B cell (primary cell): ENCODE results near the gene MT1B. TPM values are rescaled to one million over a fixed set of nuclear protein-coding genes. Genes with fewer than 3 reads are reported as not detected.

ENCODE experiments used
- ATAC-seq: fragments of 200-7000 bp; cut with Tn5 transposase; one replicate; pipeline ENCODE4 v1.10.0; 2021; ENCODE audit warnings: low read depth, mild to moderate bottlenecking, moderate number of reproducible peaks, moderate library complexity
- CTCF ChIA-PET: fragments of 350-600 bp; sonication (Branson Sonifier 250); formaldehyde crosslinking; loops from one replicate; lab custom pipeline; 2021; ENCODE audit warnings: antibody characterized with exemption, inconsistent platforms; lab: Charles Lee
- POLR2A ChIA-PET: fragments of 350-600 bp; sonication (Branson Sonifier 250); formaldehyde crosslinking; loops from one replicate; lab custom pipeline; 2021; ENCODE audit warnings: antibody characterized with exemption; lab: Charles Lee
- DNase-seq: peaks from one replicate; pipeline ENCODE4 v3.0.0; 2013
- H2AFZ ChIP-seq: 2 replicates; pipeline ENCODE4 v1.6.1; 2012; ENCODE audit warnings: mild to moderate bottlenecking, low read depth, low read length; ENCODE audit not compliant: insufficient read depth, poor library complexity, severe bottlenecking
- H3K27ac ChIP-seq, 2 donors: 1 replicate in 1 of 2; 2 replicates in 1 of 2; pipeline ENCODE4 v1.5.1; 2012 to 2013; ENCODE audit warnings: low read length in 2 of 2, mild to moderate bottlenecking in 2 of 2, moderate library complexity in 1 of 2
- H3K27me3 ChIP-seq, 4 experiments: fragments of 200-600 bp in 1 of 4; sonication (generic) in 1 of 4; replicated peaks in 1 of 4; 1 replicate in 2 of 4; 2 replicates in 2 of 4; pipeline versions ENCODE4 v1.6.1 to v1.7.0; 2013 to 2016; ENCODE audit warnings: low read length in 3 of 4, mild to moderate bottlenecking in 2 of 4, mixed read lengths in 1 of 4, moderate library complexity in 1 of 4; ENCODE audit not compliant: insufficient read depth in 4 of 4, control insufficient read depth in 3 of 4; ENCODE audit errors: control extremely low read depth in 1 of 4
- H3K36me3 ChIP-seq, 2 experiments: replicated peaks in 1 of 2; 1 replicate in 1 of 2; 2 replicates in 1 of 2; pipeline versions ENCODE4 v1.6.1 to v1.7.1; 2013; ENCODE audit warnings: low read length in 1 of 2; ENCODE audit not compliant: insufficient read depth in 2 of 2, control insufficient read depth in 1 of 2; ENCODE audit errors: control extremely low read depth in 1 of 2, extremely low read depth in 1 of 2
- H3K4me1 ChIP-seq, 2 donors: fragments of 200-600 bp in 1 of 2; sonication (generic) in 1 of 2; 1 replicate in 1 of 2; 2 replicates in 1 of 2; pipeline versions ENCODE4 v1.5.1 to v1.6.1; 2013 to 2017; ENCODE audit warnings: low read length in 2 of 2; ENCODE audit not compliant: control insufficient read depth in 2 of 2, insufficient read depth in 2 of 2
- H3K4me2 ChIP-seq: replicated peaks from 2 replicates; pipeline ENCODE3; 2012; ENCODE audit warnings: mild to moderate bottlenecking, low read depth, low read length; ENCODE audit not compliant: poor library complexity, severe bottlenecking
- H3K4me3 ChIP-seq, 5 experiments: fragments of 200-600 bp in 1 of 5; sonication (generic) in 1 of 5; 1 replicate in 3 of 5; 2 replicates in 2 of 5; pipeline versions ENCODE4 v1.5.1 to v1.7.0; 2011 to 2016; ENCODE audit warnings: low read length in 4 of 5, mild to moderate bottlenecking in 4 of 5, low read depth in 2 of 5, control low read depth in 1 of 5, moderate library complexity in 1 of 5; ENCODE audit not compliant: insufficient read depth in 1 of 5; ENCODE audit errors: control extremely low read depth in 1 of 5, extremely low read depth in 1 of 5
- H3K79me2 ChIP-seq: fragments of 200-600 bp; sonication (generic); one replicate; pipeline ENCODE4 v1.6.0; 2016; ENCODE audit warnings: low read length; ENCODE audit not compliant: control insufficient read depth, insufficient read depth
- H3K9ac ChIP-seq: fragments of 200-600 bp; sonication (generic); 2 replicates; pipeline ENCODE4 v1.6.1; 2017; ENCODE audit warnings: mild to moderate bottlenecking, low read length, moderate library complexity
- H3K9me3 ChIP-seq, 3 donors: one replicate each; pipeline versions ENCODE4 v1.6.1 to v1.7.1; 2013; ENCODE audit warnings: low read length in 2 of 3; ENCODE audit not compliant: control insufficient read depth in 2 of 3, insufficient read depth in 1 of 3; ENCODE audit errors: control extremely low read depth in 1 of 3
- H4K20me1 ChIP-seq: 2 replicates; pipeline ENCODE4 v1.6.0; 2012; ENCODE audit warnings: mild to moderate bottlenecking, low read length; ENCODE audit not compliant: insufficient read depth, control insufficient read depth, poor library complexity, severe bottlenecking
- H3K27ac Mint-ChIP-seq: one replicate; pipeline ENCODE4 v1.8.0; 2021; ENCODE audit warnings: mixed read lengths
- H3K27me3 Mint-ChIP-seq: one replicate; pipeline ENCODE4 v1.8.0; 2021; ENCODE audit warnings: mixed read lengths
- H3K4me1 Mint-ChIP-seq: one replicate; pipeline ENCODE4 v1.8.0; 2021; ENCODE audit warnings: mixed read lengths
- H3K4me3 Mint-ChIP-seq: one replicate; pipeline ENCODE4 v1.8.0; 2021; ENCODE audit warnings: mixed read lengths
- H3K9me3 Mint-ChIP-seq: one replicate; pipeline ENCODE4 v1.8.0; 2022; ENCODE audit warnings: mixed read lengths; ENCODE audit not compliant: insufficient read depth
- EZH2 ChIP-seq: IDR thresholded peaks from 2 replicates; pipeline ENCODE4 v1.6.1; 2012; ENCODE audit warnings: borderline replicate concordance, low read depth, mild to moderate bottlenecking, moderate library complexity, low read length; ENCODE audit not compliant: insufficient read depth, poor library complexity, severe bottlenecking
- WGBS: methylation state at CpG from one replicate; pipeline ENCODE4 v1.1.5; 2013; ENCODE audit warnings: missing lambda C conversion rate; ENCODE audit not compliant: insufficient coverage; 5-methylcytosine and 5-hydroxymethylcytosine counted together
- intact Hi-C: fragments of 100-400 bp; cut with micrococcal nuclease; formaldehyde crosslinking; loops from one replicate; pipeline ENCODE4 v1.10.0; 2022
- polyA plus RNA-seq: library from polyadenylated mRNA; depleted of rRNA; stranded (reverse); fragments of >200 nt; gene quantifications from 2 replicates; pipeline ENCODE4 v1.2.3, GENCODE V29; 2012
- total RNA-seq, 2 donors: library from RNA; stranded (reverse); fragments of 120-200 nt in 1 of 2; gene quantifications; 1 replicate in 1 of 2; 2 replicates in 1 of 2; pipeline versions ENCODE4 v1.2.3 to v1.2.4, GENCODE V29; 2013 to 2022
- TF ChIP-seq, protein P1 (sequence below): fragments of 200-600 bp; IDR thresholded peaks from one replicate; pipeline ENCODE4 v1.8.0; 2022; ENCODE audit warnings: antibody characterized with exemption, mild to moderate bottlenecking

Gene MT1B
- total and polyA plus RNA-seq, 2 donors (not counting 1 experiment from before 2014, with no cell fraction given), result not detected

DNA sequence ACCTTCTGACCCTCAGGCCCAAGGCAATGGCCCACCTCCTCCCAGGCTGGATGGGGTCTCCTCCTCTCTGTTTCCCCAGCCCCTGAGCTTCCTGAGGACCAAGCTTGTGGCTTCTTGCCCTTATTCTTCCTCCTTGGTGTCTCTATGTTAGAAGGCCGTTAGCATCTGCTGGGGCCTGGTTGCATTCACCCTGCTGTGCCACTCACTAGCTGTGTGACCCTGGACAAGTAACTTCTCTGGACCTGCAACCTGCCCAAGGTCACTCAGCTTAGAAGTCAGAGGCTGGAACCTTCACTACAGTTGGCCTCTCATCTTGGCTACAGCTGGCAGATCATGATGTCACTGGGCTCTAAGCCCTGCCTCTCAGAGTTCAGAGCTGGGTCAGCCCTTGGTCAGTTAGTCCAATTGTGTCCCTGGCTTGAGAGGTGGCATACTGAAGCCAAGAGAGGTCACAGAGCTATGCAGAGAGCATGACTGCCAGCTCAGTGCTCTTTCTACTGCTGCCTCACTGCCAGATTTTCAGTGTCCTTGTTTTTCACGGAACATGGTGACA is 40.3 kb upstream of the MT1B start:
- Histone ChIP-seq H4K20me1 (no peaks in the 10 kb centered on the region), H3K9me3 (no peaks in the 10 kb centered on the region), H3K4me2 (no peak overlapping the region), H3K79me2 (no peaks in the 10 kb centered on the region), H2AFZ (no peak overlapping the region), H3K36me3 (no peaks in the 10 kb centered on the region), H3K9ac (no peak overlapping the region), H3K4me3 (no peak overlapping the region), H3K27me3 (peaks cover 0 to 2% (median 0%) of the 10 kb centered on the region in 4 experiments), H3K4me1 (peaks cover 21 to 41% of the 10 kb centered on the region in 2 donors), H3K27ac (no peak overlapping the region)
- ATAC-seq (no peak), DNase-seq (no peak)
- Mint-ChIP-seq H3K4me3 (peak overlapping the region; percentile 30), H3K27me3 (peaks cover 1% of the 10 kb centered on the region), H3K27ac (peak overlapping the region; percentile 66), H3K4me1 (peaks cover 37% of the 10 kb centered on the region), H3K9me3 (no peaks in the 10 kb centered on the region)
- 93% methylated on average over 2 of the region's 2 CpGs for WGBS
- intact Hi-C loops, result no loop called here
- CTCF ChIA-PET, result interaction anchor here (0.9 to 1.8 kb wide), 5 partner anchors 10 to 160 kb away, joined by 3 to 5 read pairs (median 4); partner anchors contain the start of genes NUDT21 and OGFOD1
- POLR2A ChIA-PET, result interaction anchor here (0.6 kb wide), 1 partner anchor 8 kb away, joined by 3 read pairs; no protein-coding TSS in a partner anchor
- TF ChIP-seq, protein P1, sequence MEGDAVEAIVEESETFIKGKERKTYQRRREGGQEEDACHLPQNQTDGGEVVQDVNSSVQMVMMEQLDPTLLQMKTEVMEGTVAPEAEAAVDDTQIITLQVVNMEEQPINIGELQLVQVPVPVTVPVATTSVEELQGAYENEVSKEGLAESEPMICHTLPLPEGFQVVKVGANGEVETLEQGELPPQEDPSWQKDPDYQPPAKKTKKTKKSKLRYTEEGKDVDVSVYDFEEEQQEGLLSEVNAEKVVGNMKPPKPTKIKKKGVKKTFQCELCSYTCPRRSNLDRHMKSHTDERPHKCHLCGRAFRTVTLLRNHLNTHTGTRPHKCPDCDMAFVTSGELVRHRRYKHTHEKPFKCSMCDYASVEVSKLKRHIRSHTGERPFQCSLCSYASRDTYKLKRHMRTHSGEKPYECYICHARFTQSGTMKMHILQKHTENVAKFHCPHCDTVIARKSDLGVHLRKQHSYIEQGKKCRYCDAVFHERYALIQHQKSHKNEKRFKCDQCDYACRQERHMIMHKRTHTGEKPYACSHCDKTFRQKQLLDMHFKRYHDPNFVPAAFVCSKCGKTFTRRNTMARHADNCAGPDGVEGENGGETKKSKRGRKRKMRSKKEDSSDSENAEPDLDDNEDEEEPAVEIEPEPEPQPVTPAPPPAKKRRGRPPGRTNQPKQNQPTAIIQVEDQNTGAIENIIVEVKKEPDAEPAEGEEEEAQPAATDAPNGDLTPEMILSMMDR, result no peak
- TF ChIP-seq EZH2, result no peak

DNA sequence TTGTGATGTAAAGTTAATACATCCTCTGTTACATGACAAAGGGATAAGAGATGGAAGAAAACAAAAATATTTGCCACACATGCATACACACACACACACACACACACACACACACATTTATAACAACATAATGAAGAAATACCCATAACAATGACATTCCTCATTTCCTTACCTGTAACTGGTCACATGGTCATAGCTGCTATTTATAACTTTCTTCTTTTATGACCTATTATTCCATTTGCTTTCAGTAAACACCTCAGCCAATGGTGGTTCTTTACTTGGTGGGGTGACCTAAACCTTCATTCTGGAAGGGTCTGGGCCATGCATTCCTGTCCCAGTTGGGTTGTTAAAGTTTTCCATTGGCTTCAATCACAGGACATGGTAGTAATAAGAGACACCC is 38.0 kb upstream of the MT1B start:
- Histone ChIP-seq H3K4me3 (no peak overlapping the region), H3K27ac (no peak overlapping the region), H2AFZ (no peak overlapping the region), H4K20me1 (no peaks in the 10 kb centered on the region), H3K9ac (no peak overlapping the region), H3K79me2 (no peaks in the 10 kb centered on the region), H3K4me2 (no peak overlapping the region), H3K4me1 (peaks cover 26 to 35% of the 10 kb centered on the region in 2 donors), H3K27me3 (peaks cover 0 to 25% (median 12%) of the 10 kb centered on the region in 4 experiments), H3K36me3 (no peaks in the 10 kb centered on the region), H3K9me3 (no peaks in the 10 kb centered on the region)
- Mint-ChIP-seq H3K4me1 (peaks cover 35% of the 10 kb centered on the region), H3K27ac (no peak overlapping the region), H3K27me3 (peaks cover 21% of the 10 kb centered on the region), H3K9me3 (no peaks in the 10 kb centered on the region), H3K4me3 (no peak overlapping the region)
- ATAC-seq, result no peak
- CTCF ChIA-PET, result no interaction called here
- intact Hi-C loops, result no loop called here
- POLR2A ChIA-PET, result no interaction called here
- no peak for DNase-seq
- TF ChIP-seq EZH2, result no peak
- TF ChIP-seq, protein P1, result no peak
